ENCODE results near the gene NEDD4. TPM values are rescaled to one million over a fixed set of nuclear protein-coding genes. Genes with fewer than 3 reads are reported as not detected.

NEDD4 gene
- total and polyA plus RNA-seq, 12 donors: 2.5 to 20.5 (median 9.5) TPM

DNA sequence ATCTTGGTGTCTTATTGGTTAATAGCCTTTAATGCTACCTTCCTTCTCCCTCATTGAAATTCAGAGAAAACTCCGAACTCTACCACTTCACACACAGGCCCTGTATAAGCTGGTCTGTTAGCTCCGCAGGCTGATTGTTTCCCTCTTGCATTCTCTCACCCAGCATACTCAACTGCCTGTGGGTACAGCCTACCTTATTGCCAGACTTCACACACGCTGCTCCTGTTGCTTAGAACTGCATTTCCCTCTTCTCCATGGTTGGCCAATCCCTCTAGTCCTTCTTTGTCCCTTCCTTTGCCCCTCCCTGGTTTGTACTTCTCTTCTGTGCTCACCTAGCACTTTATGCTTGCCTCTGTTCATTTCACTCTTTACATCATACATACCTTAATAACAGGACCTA, 157.5 kb downstream of the NEDD4 start:
- intact Hi-C loops (cut with DNase I): no loop called here
- no peak overlapping the region for H3K4me3 ChIP-seq
- peaks cover 0 to 4% of the 10 kb centered on the region in 2 donors for H3K36me3 ChIP-seq (replicated peaks in 1 of 2)
- H3K9me3 ChIP-seq (replicated peaks in 1 of 3): no peaks in the 10 kb centered on the region
- WGBS, 4 donors: 95 to 98% (median 95%) methylated on average over 3 of the region's 3 CpGs
- no peaks in the 10 kb centered on the region for H3K27me3 ChIP-seq
- no peak overlapping the region for H3K27ac ChIP-seq
- DNase-seq: no peak
- H3K4me1 ChIP-seq (replicated peaks in 1 of 2): no peaks in the 10 kb centered on the region
- TF ChIP-seq POLR2A (IDR thresholded peaks at IDR 0.05) (no peak), CTCF (IDR thresholded peaks at IDR 0.05) (no peak)

- H3K27ac ChIP-seq: no peak overlapping the region
- no peak for DNase-seq
- TF ChIP-seq CTCF (IDR thresholded peaks at IDR 0.05): no peak
- TF ChIP-seq POLR2A (IDR thresholded peaks at IDR 0.05): no peak
- H3K36me3 ChIP-seq (replicated peaks in 1 of 2): no peaks in the 10 kb centered on the region
- 69 to 83% (median 77%) methylated on average over 3 of the region's 3 CpGs for WGBS, 4 donors
- H3K4me3 ChIP-seq: no peak overlapping the region
- no peaks in the 10 kb centered on the region for H3K27me3 ChIP-seq
- no peaks in the 10 kb centered on the region for H3K4me1 ChIP-seq (replicated peaks in 1 of 2)
- intact Hi-C loops (cut with DNase I): no loop called here
- H3K9me3 ChIP-seq (replicated peaks in 1 of 3): no peaks in the 10 kb centered on the region
Measured at GRCh38 chr15:55834331-55834730, 159.1 kb downstream of the NEDD4 start.

DNA sequence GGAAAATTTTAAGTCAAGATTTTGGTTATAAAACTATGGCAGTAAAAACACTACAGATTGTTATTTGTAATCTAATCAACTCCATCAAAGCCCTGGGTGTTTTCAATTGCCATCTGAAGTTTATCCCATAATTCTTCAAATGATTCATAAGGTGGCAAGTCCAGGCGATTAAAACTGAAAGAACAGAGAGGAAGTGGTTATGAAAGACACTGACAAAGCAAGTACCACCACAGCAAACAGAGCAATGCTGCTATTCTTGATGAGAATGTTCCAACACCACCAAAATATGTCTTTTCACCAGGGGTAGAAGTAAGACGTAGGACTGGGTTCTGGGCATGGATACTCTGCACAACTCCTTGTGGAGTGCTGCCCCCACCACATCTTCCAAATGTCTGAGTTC, 163.6 kb downstream of the NEDD4 start:
- intact Hi-C loops (cut with DNase I): no loop called here
- DNase-seq: no peak
- Histone ChIP-seq H3K27me3 (no peaks in the 10 kb centered on the region), H3K36me3 (replicated peaks in 1 of 2) (no peaks in the 10 kb centered on the region), H3K9me3 (replicated peaks in 1 of 3) (no peaks in the 10 kb centered on the region), H3K4me3 (no peak overlapping the region), H3K4me1 (replicated peaks in 1 of 2) (no peaks in the 10 kb centered on the region), H3K27ac (no peak overlapping the region)
- 69 to 86% (median 76%) methylated on average over 2 of the region's 2 CpGs for WGBS, 4 donors
- TF ChIP-seq POLR2A (IDR thresholded peaks at IDR 0.05) (no peak), CTCF (IDR thresholded peaks at IDR 0.05) (no peak)

DNA sequence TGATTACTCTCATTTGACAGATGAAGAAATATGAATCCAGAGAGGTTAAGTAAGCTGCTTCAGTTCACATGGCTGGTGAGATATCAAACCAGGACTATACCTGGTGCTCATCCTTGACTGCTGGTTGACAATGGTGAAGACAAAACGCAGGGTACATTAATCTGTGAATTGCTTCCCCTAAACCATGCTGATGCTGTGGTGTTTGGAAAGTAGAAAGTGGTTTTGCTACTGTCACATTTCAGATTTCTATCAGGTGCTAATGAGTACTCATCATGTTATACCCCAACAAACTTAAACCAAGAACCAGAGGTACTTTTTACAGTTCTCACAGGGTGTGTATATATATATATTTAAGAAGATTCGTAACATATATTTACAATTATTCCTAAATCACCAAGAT, 165.5 kb downstream of the NEDD4 start:
- H3K36me3 ChIP-seq (replicated peaks in 1 of 2): no peaks in the 10 kb centered on the region
- no peaks in the 10 kb centered on the region for H3K4me1 ChIP-seq (replicated peaks in 1 of 2)
- no peaks in the 10 kb centered on the region for H3K27me3 ChIP-seq
- no peak overlapping the region for H3K4me3 ChIP-seq
- TF ChIP-seq POLR2A (IDR thresholded peaks at IDR 0.05): no peak
- TF ChIP-seq CTCF (IDR thresholded peaks at IDR 0.05): no peak
- no peaks in the 10 kb centered on the region for H3K9me3 ChIP-seq (replicated peaks in 1 of 3)
- DNase-seq: no peak
- intact Hi-C loops (cut with DNase I): no loop called here
- H3K27ac ChIP-seq: no peak overlapping the region
- WGBS, 4 donors: 87 to 97% (median 93%) methylated on average over 2 of the region's 2 CpGs
